VCaP (cell line): ENCODE data around the gene COPS7B.

Source experiments
- H3K27ac ChIP-seq: fragments of 450-650 bp; 2 replicates; pipeline ENCODE4 v1.5.1; 2017
- TF ChIP-seq, protein P1 (sequence below): fragments of 450-650 bp; conservative IDR thresholded peaks from 2 replicates; pipeline ENCODE4 v1.5.1; 2017; ENCODE audit warnings: mild to moderate bottlenecking, moderate library complexity

The COPS7B gene

GRCh38 chr2:231819447-231820042 is 33.3 kb downstream of the COPS7B start:
- TF ChIP-seq, protein P1, sequence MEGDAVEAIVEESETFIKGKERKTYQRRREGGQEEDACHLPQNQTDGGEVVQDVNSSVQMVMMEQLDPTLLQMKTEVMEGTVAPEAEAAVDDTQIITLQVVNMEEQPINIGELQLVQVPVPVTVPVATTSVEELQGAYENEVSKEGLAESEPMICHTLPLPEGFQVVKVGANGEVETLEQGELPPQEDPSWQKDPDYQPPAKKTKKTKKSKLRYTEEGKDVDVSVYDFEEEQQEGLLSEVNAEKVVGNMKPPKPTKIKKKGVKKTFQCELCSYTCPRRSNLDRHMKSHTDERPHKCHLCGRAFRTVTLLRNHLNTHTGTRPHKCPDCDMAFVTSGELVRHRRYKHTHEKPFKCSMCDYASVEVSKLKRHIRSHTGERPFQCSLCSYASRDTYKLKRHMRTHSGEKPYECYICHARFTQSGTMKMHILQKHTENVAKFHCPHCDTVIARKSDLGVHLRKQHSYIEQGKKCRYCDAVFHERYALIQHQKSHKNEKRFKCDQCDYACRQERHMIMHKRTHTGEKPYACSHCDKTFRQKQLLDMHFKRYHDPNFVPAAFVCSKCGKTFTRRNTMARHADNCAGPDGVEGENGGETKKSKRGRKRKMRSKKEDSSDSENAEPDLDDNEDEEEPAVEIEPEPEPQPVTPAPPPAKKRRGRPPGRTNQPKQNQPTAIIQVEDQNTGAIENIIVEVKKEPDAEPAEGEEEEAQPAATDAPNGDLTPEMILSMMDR: no peak
- H3K27ac ChIP-seq: no peak overlapping the region

DNA sequence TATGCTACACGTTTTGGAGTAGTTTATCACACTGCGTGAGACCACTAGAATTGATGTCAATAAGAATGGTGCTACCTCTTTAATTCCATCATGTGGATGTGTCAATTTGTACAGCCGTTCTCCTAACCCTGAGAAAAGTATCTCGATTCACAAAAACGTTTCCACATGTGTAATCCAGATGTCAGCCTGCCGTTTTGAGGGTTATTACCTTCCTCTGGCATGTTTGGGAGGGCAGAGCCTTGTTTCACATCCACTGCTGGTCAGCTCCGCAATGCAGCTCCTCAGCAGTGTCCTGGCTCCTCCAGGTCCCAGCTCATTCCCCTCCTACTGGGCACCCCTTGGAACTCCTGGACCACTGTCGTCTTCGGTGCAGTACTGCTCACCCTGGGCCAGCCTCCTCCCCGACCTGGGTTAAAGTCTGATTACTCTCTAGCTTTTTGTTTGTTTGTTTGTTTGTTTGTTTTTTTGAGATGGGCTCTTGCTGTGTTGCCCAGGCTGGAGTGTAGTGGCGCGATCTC is 34.6 kb downstream of the COPS7B start:
- H3K27ac ChIP-seq: no peak overlapping the region
- TF ChIP-seq, protein P1: no peak

GRCh38 chr2:231821908-231822307 is 35.7 kb downstream of the COPS7B start:
- H3K27ac ChIP-seq: no peak overlapping the region
- TF ChIP-seq, protein P1: no peak

GRCh38 chr2:231853105-231853504 is 66.9 kb downstream of the COPS7B start:
- TF ChIP-seq, protein P1: no peak

GRCh38 chr2:231854616-231855125 is 68.4 kb downstream of the COPS7B start:
- TF ChIP-seq, protein P1: no peak
- H3K27ac ChIP-seq: no peak overlapping the region

More at GRCh38 chr2:231853105-231853504, 66.9 kb downstream of the COPS7B start:
- H3K27ac ChIP-seq: no peak overlapping the region

- TF ChIP-seq, protein P1: no peak
- no peak overlapping the region for H3K27ac ChIP-seq
Observed at GRCh38 chr2:231856959-231857358, 70.7 kb downstream of the COPS7B start.
